Measurements from ENCODE around the gene SMPD4.
A peak's percentile ranks its signal among the peaks of the same experiment; 100 is the strongest.
"Not testable (repeated sequence)": the region's sequence is repeated elsewhere in the genome, so short reads cannot be mapped to it uniquely, and the experiment has no call there.

SMPD4 gene

DNA sequence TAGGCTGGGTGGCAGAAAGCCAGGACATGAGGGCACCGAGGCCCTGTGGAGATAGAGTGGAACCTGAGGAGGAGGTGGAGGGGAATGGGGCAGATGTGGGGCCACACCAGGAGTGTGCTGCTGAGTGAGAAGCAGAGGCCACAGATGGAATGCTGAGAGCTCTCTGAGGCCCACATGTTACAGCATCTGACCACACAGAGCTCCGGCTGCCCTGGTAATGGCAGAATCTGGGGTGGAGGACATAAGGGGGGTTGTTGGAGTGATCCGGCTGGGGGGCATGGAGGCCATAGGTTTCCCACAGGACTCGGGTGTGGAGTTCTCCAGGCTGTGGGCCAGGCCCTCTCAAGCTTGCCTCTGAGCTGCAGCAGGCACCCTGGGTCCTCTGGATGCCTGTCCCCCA is 4.5 kb upstream of the SMPD4 start:
- DNase-seq = no peak

DNA sequence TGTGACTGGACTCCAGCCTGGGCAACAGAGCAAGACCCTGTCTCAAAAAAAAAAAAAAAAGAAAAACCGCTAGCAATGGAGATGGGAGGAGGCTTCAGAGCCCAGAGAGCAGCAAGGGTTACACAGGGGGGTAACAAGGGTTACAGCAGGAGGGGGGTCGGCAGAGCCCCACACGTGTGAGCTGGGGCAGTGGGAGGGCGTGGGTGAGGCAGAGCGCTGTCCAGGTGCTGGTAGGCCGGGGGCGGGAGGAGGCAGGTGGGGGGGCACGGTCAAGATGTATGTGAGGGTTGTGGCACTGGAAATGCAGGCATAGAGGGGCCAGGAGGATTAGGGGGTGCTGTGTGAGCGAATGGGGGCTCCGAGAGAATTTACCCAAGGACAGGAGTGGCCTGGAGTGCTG is 4.0 kb upstream of the SMPD4 start:
- DNase-seq = no peak

DNA sequence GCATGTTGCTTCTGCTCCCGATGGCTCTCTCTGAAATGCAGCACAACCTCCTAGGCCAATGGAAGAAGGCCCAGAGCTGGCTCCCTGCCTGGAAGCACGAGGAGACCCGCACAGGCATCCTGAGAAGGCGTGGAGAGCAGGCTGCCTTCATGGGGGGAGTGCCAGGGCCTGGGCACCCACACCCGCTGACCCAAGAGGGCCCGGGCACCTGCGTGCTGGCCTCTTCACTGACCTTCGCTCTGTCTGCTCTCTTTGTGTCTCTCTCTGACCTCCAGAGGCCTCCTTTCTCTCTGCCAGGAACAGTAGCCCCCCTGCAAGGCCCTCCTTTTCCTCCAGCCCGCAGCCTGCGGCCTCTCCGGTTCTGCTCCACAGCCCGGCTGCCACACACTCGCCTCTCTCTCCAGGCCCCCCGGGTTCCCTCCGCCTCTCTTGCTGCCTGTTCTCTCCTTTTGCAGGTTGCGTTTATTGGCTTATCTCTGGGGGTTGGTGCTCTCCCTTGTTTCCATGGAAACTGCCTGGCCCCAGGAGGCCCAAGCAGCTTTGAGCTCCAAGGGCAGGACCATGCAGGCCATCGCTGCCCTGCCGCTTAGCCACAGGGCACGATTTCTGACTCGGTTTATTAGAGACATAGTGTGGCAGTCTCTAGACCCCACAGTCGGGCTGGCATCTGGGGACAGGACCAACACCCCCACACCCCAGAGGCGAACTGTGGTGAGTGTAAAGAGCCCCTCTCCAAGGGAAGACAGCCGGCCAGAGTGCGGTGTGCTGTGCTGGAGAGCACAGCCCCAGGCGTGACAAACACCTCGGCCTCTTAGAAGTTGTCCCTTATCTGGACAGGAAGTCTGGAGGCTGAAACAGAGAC is 2.3 kb upstream of the SMPD4 start:
- no peak for DNase-seq

DNA sequence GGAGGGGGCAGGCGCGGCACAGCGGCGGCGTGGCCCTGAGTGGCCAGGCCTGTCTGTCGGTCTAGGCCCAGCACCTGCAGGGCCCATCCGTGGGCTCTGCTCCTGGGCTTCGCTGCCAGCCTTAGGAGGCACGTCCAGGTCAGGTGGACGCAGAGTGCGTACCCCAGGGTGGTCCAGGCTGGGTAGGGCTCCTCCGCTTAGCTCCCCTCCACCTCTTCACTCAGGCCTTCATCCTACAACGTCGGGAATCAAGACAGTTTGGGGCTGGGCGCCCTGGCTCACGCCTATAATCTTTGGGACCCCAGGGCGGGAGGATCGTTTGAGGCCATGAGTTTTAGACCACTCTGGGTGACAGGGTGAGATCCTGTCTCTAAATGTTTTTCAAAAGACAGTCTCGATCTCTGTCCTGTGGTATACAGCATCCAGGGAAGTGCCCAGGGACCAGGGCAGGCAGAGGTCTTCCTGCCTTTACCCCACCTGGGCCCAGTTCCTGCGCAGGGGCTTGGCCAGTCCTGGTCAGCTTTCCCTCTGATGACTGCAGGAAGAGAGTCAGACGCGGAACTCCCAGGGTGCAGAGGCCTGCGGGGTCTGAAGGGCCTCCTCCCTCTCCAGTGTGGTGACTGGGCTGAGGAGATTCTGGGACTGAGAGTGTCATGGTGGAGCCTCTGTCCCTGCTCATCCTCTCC is 1.6 kb upstream of the SMPD4 start:
- not testable (repeated sequence) for DNase-seq

DNA sequence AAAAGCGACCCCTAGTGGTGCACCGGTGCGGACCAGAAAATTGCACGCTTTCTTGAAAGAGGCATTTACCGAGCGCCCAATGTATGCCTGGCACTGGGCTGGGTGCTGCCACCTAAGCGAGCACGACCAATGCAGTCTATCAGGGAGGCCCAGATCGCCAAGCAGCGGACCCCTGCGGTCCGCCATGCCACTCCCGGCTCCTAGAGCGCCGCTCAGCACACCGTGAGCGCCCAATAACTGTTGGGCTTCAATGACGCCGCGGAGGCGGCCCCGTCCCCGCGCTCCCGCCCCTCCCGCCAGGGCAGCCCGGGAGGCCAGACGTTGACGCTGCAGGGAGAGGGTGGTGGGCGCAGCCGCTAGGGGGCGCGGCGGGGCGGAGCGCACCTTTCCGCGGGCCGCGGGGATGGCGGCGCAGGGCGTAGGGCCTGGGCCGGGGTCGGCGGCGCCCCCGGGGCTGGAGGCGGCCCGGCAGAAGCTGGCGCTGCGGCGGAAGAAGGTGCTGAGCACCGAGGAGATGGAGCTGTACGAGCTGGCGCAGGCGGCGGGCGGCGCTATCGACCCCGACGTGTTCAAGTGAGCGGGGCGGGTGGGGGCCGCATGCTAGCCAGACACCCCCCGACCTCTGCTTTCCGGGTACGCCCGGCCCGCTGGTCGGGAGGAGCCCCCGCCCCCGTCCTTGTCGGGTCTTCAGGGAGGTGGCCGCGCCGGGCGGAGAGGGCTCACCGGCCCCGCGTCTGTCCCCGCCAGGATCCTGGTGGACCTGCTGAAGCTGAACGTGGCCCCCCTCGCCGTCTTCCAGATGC is 679 bp upstream of the SMPD4 start, which contains the start of gene MZT2B:
MZT2B (plus strand) TSS at position 383 of the 803 bp plus-strand sequence; CDS start at position 404, 21 bp downstream.
- peak; percentile 82 to 92 (median 85) for DNase-seq

DNA sequence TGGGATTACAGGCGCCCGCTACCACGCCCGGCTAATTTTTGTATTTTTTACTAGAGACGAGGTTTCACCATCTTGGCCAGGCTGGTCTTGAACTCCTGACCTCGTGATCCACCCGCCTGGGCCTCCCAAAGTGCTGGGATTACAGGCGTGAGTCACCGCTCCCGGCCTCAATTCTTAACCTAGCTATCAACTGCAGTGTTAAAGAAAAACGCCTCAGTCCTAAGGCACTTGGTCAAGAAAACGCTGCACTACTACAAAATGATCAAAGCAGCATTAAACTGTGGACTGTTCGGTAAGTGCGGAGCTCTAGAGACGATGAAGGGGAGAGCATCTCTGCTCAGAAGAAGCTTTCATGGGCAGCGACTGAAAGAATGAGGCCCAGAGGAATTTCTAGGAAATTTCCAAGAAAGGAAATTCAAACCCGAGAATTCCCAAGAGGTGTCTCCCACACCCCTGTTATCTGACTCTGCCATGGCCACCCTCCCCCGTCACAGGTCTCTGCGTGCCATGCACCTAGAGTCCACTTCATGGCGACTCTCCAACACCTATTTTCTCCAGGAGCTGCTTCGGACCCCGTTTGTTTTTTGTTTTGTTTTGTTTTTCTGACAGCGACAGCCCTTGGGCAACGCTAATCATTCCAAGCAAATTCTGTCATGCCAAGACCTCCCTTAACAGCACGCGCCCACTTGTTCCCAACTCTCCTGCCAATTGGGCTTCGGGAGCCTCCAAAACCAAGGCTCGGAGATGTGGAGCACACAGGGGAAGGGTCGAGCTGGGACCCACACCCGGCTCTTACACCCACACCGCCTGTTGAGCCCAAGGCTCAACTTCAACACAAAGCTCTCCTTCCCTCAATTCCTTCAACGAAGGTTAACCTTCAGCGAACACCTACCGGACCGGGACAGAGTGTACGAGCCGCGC is 738 bp downstream of the SMPD4 start:
- DNase-seq = not testable (repeated sequence)

DNA sequence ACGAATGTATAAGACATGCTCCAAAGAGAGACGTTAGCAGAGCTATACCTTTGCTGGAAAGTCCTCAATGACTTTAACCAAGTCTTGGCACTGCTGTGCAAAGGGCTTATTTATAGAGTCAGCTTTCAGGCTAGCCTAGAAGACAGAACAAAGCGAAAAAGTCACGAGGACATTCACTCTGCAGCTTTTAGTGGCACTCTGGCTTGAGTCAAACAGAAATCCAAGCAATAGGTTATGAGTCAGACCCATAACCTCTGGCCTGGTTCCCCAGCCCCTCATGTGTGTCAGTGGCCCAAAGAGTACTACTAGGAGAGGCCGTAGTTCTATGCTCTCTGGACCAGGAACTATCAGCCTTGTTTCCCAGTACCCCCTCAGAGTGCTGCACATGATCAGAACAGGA is 6.5 kb downstream of the SMPD4 start:
- peak in 1 of 5 donors; percentile 37 for DNase-seq

DNA sequence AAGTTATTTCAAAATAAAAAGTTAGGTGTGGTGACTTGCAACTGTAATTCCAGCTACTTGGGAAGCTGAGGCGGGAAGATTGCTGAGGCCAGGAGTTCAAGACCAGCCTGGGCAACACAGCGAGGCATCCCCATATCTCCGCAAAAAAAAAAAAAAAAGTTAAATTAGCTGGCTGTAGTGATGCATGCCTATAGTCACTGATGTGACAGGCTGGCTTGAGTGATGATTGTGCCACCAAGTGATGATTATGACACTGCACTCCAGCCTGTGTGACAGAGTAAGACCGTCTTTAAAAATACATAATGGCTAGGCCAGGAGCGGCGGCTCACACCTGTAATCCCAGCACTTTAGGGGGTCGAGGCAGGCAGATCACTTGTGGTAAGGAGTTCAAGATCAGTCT is 11.5 kb downstream of the SMPD4 start:
- peak in 1 of 5 donors; percentile 33 for DNase-seq

DNA sequence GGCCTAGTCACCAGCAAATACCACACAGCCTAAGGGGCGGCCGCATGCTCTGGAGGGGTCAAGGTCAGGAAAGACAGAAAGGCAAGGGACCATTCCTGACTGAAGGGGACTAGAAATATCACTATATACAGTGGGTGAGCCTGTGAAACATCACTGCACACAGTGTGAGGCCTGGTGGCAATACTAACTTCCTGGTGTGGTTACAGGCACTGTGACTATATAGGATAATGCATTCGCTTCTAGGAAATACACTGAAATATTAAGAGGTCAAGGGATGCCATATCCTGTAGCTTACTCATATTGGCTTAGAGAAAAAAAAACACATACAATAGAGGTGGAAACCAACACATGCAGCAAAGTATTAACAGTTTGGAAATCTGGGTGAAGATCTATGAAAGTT is 12.2 kb downstream of the SMPD4 start:
- DNase-seq = peak in 1 of 5 donors; percentile 68

DNA sequence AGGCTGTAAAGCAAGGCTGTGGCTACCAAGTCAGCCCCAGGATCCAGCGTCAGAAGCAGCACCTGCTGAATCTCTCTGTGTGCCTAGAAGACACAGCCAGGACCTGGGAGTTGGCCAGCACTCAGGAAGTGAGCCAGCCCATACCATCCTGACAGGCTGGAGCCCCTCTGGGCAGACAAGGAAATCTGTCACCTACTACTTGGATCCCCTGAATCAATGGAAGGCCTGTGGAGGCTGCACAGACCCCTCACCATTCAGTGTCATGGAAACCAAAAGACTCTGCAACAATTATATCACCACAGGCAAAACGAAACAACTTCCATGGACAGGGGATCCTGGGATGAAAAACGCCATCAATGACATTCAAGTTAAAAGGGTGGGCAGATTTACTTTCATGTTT is 14.8 kb downstream of the SMPD4 start:
- DNase-seq = not testable (repeated sequence)

DNA sequence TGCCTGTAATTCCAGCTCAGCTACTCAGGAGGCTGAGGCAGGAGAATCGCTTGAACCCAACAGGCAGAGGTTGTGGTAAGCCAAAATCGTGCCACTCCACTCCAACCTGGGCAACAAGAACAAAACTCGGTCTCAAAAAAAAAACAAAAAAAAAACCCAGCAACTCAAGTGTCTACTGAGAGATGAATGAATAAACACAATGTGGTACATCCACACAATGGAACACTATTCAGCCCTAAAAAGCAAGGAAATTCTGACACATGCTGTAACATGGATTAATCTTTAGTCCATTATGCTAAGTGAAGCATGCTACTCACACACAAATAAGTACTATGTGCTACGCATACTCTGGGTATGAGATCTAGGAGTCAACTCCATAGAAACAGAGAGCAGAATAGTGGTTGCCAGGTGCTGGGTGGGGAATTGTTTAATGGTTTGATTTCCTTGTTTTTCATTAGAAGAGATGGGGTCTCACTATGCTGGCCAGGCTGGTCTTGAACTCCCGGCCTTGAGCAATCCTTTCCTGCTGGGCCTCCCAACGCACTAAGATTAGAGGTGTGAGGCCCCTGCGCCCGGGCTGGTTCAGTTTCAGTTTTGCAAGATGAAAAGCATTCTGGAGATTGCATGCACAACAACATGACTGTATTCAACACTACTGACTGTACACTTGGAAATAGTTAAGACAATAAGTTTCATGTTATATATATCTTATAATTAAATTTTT is 15.9 kb downstream of the SMPD4 start:
- no peak for DNase-seq

DNA sequence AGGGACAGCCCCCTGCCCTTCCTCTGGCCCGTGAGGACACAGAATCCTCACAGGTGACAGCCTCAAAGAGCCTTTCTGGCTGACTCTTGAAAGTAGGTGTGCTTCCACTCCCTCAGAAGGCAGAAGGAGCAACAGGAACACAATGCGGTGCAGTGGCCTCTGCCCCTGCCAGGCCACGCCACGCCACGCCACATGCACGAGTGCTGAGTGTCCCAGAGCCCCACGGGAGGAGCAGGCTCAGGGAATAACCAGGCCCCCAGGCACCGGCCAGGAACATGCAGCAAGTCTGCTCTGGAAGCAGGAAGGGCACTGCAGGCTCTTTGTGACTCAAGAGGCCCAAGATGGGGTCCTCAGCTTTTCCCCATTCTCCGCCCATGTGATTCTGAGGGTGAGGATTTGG is 18.4 kb downstream of the SMPD4 start:
- no peak for DNase-seq

DNA sequence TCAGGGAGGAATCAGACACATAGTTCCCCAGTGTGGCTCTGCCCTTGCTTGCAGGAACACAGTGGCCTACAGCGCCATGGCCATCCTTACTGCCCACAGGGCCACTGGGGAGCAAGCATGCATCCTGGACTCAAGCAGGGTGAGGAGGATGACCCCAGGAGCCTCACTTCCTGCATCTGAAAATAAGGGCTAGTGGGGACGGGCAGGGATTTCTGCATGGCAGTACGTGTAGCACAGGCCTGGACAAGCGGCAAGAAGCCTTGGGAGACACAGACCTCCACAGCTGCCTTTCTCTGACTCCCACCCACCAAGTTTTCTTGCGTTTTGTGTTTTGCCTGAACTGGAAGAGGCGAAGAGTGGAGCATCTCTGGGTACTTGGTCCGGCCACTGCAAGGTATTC is 18.9 kb downstream of the SMPD4 start:
- DNase-seq = not testable (repeated sequence)

DNA sequence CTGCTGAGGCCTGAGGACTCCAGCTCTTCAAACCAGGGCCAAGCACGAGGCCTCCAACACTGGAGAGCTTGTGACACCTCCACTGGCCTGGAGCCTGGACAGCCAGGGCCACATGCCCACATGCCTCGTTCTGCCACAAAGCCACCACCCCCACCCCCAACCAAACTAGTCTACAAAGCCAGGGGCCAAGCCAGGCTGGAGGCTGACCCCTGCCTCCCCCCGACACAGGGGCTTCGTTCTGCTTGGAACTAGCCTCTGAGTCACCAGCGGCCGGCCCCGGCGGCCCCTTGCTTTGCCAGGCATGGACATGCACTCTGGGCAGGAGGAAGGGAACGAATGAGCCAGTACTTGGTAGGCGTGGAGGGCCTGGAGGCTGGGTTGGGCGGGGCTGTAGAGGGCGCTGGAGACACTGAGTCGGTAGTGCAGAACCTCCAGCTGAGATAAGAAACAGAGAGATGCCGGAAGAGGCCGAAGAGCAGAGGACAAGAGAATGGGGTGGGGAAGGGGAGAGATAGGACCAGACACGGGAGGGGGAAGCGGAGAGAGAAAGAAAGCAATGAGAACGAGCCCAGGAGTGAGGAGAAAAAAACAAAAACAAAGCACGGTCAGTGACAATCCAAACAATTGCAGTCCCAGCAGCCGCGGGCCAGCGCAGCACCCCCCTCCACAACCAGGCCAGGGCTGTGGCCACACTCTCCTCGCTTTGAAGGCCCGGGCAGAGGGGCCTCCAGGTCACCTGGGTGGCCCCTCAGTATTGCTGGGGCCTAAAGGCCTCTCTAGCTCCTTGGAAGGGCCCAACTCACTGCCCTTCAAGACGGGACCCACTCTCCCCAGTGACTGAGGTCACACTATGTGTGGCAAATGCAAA is 20.3 kb downstream of the SMPD4 start:
- not testable (repeated sequence) for DNase-seq

DNA sequence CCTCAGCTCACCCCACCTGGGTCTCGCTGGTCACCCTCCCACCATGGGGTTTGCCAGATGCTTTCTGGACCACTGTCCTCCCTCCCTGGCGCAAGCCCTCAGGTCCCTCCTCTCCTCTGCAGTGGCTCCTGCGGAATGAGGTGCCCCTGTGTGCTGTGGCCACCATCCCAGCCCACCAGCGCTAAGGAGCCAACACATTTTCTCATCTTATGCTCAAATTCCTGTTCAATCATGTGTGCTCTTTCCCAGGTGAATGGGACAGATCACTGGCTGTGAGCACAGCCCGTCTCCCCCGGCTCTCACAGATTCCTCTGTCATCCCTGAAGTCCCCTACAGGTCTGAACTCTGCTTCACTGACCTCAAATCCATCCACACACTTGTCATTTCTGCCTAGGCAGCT is 21.3 kb downstream of the SMPD4 start:
- no peak for DNase-seq

DNA sequence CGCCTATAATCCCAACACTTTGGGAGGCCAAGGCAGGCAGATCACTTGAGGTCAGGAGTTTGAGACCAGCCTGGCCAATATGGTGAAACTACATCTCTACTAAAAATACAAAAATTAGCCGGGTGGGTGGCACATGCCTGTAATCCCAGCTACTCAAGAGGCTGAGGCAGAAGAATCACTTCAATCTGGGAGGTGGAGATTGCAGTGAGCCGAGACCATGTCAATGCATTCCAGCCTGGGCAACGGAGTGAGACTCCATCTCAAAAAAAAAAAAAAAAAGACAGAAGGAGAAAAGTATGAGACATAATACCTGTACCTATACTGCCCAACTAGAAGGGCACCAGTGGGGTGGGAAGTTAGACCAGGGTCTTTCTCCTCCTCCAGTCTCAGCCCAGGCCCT is 22.0 kb downstream of the SMPD4 start:
- not testable (repeated sequence) for DNase-seq

DNA sequence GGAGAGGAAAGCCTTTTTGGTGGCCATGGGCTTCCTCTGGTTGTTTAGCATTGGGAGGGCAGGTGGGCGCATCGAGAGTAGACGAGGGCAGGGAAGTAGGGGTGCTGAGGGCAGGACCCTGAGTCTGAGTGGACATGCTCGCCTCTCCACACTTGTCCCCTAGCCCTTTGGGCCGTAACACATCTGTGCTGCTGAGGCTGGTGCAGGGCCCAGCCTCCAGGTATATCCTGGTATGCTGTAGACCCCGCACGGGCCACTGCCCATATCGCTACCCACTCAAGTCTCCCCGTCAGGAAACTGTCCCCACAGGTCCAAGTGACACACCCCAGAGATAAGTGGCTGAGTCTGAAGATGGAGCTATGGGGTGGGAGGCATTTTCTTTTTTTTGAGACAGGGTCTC is 22.8 kb downstream of the SMPD4 start:
- no peak for DNase-seq

DNA sequence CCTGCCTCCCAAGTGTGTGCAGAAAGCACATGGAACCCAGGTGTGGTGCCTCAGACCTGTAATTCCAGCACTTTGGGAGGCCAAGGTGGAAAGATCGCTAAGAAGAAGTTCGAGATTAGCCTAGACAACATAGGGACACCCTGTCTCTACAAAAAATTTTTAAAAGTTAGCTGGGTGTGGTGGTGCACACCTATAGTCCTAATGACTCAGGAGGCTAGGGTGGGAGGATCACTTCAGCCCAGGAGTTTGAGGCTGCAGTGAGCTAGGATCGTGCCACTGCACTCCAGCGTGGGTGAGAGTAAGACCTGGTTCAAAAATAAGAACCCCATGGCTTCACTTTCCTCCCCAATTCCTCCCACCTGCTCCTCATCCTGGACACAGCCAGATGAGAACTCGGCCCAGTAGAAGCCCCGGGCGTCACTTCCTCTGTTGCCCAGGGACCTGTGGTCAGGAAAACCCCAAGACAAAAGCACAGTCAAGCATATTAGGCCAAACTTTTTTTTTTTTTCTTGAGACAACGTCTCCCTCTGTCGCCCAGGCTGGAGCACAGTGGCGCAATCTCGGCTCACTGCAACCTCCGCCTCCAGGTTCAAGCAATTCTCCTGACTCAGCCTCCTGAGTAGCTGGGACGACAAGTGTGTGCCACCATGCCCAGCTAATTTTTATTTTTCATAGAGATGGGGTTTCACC is 23.4 kb downstream of the SMPD4 start:
- DNase-seq = not testable (repeated sequence)

DNA sequence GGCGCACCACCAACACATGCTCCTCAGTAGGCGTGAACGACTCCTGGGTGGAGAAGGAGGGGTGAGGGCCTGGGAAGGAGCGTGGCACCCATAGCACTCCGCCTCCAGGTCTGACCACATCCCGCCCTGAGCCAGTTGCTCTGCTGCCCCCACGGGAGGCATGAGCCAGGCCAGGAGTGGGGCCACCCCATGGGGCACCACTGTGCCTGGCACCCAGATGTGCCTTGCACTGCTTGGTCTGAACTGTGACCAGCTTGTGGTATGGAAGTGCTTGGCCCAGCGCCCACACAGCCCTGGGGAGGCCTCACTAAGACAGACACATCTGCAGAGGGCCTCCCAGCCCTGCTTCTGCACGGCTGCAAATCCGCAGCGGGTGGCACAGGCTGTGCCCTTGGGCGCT is 24.0 kb downstream of the SMPD4 start:
- DNase-seq = not testable (repeated sequence)

DNA sequence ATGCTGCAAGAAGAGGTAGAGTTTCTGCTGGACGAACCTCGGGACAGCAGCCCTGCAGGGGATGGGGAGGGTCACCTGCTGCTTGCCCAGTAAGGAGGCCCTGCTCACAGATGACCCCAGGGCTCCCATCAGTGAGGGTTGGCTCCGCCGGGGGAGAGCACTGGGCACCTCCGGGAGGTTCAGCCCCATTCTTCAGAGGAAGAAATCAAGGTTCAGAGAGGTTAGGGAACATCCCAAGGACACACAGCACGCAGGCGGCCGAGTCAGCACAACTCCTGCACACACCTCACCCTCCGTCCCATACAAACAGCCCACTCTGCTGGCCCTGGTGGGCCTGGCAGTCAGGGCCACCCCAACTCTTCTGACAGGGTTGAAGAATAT is 24.8 kb downstream of the SMPD4 start:
- DNase-seq = no peak

Data from T-helper 1 cell (primary cell).